Kidney tubule cell (primary cell): ENCODE results near the gene CCNQ.

Experiments used
- DNase-seq: peaks from one replicate; pipeline ENCODE4 v3.0.0-alpha.2; 2018; ENCODE audit warnings: low spot score

The CCNQ gene

GRCh38 chrX:153539171-153539978, 59.6 kb downstream of the CCNQ start:
- peak; percentile 63 for DNase-seq

- DNase-seq: no peak
Observed at GRCh38 chrX:153538424-153538823, 60.5 kb downstream of the CCNQ start.
